Activated gamma-delta T cell (primary cell): ENCODE data around the gene EIF1AX.
"Not testable (repeated sequence)": the region's sequence is repeated elsewhere in the genome, so short reads cannot be mapped to it uniquely, and the experiment has no call there.

Experiments used
- DNase-seq: peaks from one replicate; lab custom pipeline; 2025; lab: John Stamatoyannopoulos, UW
- total RNA-seq, 2 donors: gene quantifications; one replicate each; lab custom pipeline; 2026; lab: John Stamatoyannopoulos, UW

Gene EIF1AX, protein sequence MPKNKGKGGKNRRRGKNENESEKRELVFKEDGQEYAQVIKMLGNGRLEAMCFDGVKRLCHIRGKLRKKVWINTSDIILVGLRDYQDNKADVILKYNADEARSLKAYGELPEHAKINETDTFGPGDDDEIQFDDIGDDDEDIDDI
- total RNA-seq: 46.4 to 80.4 reads per million in 2 donors

DNA sequence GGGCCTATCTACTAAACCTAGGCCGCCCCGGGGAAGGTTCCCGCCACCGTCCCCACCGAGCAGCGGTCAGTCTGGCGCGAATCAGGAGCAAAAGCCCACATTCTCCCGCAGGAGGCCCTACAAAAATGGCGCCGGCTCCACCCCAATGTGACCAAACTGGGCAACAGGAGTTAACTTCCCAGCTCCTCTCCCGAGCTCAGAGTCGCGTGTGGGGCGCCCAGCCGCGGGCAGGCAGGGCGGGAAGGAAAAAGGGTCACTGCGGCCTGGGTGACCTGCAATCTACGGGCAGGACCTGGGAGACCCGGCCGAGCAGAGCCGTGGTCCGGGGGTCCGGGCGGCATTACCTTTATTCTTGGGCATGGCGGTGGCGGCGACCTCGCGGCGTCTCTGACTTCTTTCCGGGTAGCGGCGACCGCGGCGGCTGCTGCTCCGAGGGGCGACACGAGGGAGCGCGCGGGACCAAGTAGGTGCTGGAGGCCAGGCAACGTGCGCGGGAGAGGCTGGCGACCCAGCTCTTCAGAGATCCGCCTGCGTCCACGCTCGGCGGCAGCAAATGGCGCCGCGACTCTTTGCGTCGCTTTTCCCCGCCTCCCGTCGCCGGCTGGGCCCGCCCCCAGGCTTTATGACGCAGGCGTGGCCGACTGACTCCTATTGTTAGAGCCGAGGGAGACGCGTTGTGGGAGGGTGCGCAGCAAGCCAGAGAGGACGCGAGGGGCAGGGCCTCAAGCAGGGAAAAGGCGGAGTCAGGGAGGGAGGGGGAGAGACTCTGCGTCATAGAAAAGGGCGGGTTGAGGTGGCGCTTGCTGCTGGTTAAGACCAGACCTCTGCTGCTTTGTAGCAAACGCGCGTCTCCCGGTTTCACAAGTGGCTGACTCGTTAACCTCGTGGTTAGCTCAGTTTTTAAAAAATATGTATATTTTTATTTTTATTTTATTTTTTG, at the start of gene EIF1AX:
EIF1AX (minus strand) TSS at position 558 of the 940 bp plus-strand sequence; CDS start at position 360, 198 bp downstream.
- DNase-seq: peak; percentile 93

DNA sequence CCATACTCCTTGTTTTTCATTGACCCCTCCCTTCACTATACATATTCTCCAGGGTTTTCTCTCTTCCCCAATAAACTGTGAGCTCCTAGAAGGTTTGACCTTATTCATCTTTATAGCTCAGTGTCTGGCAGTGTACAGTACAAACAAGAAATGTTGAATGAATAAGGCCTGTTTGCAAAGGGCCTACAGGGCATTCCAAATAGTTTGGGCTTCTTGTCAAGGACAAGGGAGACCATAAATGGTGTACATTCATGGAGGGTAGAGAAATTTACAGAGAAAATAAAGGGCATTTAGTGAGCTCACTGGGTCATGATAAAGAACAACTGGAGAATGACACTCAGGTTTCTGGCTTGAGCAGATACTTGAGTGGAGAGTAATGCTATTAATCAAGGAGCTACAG, 47.5 kb upstream of the EIF1AX start:
- DNase-seq: no peak

DNA sequence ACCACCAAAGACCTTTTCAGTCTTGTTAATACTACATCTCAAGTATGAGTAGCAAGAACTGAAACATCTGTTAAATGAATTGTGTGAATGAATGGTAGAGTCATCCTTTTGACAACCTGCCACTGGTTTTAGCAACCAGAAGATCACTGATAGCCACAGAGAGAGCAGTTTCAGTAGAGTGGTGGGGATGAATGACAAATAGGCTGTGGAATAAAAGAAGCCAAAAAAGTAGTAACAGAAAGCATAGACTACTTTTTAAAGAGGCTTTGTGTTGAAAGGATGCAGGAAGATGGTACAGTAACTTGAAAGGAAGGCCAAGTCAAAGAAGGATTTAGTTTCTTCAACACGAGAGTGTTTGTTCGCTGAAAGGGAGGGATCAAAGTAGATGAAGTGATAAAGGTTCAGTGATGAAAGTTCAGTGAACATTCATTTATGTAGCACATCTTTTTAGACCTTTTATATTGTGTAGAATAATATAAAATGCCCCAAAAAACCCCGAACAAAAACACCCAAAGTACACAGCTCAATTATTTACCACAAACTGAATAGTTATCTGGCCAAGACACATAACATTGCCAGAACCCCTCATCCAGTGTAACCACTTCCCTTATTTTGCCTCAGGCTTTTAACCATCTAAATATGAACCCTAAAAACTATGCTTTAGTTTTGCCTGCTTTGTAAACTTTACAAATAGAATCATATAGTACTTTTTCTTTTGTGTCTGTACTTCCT, 40.1 kb upstream of the EIF1AX start:
- DNase-seq: no peak

DNA sequence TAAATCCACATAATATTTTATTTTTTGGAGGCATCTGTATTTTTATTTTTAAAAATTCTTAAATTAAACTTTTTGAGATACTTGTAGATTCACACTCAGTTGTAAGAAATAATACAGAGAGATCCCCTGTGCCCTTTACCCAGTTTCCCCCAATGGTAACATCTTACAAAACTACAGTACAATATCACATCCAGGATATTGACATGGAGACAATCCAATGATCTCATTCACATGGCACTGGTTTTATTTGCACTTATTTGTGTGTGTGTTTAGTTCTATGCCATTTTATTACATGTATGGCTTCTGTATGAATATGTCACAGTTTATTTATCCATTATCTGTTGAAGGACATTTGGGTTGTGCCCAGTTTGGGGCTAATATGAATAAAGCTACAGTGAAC, 35.5 kb upstream of the EIF1AX start:
- no peak for DNase-seq

DNA sequence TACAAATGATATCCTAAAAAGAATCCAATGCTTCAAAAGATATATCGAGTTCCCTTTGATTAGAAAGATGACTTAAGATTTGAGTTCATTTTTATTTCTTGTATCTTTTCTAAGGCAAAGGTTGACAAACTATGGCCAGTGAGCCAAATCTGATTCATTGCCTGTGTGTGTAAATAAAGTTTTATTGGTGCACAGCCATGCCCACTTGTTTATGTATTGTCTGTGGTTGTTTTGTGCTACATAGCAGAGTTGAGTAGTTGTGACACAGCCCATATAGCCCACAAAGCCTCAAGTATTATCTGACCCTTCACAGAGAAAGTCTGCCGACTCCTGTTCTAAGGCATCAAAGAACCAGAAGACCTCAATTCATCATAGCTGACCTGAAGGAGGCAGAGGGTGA, 32.2 kb upstream of the EIF1AX start:
- no peak for DNase-seq

DNA sequence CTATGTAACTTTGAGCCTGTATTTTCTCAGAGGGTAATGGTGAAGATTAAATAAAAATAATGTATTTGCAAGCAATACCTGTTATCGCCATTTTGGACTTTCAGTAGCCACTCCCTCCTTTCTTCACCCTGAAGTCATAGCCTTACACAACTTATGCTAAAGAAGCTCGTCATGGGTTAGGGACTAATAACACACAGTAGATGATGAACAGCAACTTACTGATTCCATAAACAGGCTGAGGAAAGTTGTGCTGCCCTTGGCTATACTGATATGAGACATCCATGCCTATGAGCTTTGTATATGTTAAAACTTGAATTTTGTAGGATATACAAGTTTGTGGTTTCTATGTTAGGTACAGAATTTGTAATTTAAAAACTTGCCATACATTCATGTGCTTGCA, 31.7 kb upstream of the EIF1AX start:
- DNase-seq: no peak

DNA sequence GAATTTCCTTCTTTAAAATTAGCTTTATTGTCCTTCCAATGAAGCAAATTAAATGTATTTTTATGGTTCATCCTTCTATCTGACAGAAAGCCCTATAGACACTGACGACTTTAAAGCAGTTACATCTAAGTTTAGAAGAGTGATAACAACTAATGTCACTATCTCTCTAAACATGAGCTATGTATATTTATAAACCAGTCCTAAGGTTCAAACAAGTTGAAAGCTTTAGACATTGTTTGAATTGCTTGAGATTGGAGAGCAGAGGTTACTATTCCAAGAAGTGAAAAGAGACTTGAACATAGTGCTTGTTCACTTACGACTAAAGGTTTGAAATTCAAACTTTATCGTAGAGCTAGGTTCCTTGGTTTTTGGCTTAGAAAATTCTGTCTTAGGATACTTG, 30.2 kb upstream of the EIF1AX start:
- no peak for DNase-seq

DNA sequence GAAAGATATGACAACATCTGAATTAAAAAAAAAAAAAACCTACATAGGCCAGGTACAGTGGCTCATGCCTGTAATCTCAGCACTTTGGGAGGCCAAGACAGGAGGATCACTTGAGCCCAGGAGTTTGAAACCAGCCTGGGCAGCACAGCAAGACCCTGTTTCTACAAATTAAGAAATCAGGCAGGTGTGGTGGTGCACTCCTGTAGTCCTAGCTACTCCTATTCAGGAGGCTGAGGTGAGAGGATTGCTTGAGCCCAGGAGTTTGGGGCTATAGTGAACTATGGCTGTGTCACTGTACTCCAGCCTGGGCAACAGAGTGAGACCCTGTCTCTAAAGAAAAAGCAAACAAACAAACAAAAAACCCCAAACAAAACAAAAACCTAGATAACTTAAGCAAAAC, 20.9 kb upstream of the EIF1AX start:
- not testable (repeated sequence) for DNase-seq

DNA sequence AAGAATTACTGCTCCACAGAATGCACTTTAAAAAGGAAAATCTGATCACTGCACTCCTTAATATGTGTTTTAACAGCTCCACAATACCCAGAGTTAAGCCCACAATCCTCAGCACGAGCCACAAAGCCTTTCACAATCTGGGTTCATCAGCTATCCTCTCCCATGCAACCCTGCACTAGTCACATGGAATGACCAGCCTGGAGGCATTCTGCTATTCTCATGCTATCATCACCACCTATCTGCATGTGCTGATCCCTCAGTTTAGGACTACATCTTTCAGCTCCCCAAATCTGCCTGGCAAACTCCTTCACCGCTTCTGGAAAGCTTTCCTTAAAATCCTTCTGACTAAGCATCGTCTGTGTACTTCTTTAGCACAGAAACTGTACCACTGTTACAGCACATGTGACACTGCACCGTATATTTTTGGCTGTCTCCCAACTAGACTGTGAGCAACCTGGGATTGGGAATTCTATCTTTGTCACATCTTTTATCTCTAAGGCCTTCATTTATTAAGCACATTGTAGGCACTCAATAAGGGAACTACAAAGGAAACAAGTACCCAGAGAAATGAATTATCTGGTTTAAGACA, 18.3 kb upstream of the EIF1AX start:
- DNase-seq: no peak

DNA sequence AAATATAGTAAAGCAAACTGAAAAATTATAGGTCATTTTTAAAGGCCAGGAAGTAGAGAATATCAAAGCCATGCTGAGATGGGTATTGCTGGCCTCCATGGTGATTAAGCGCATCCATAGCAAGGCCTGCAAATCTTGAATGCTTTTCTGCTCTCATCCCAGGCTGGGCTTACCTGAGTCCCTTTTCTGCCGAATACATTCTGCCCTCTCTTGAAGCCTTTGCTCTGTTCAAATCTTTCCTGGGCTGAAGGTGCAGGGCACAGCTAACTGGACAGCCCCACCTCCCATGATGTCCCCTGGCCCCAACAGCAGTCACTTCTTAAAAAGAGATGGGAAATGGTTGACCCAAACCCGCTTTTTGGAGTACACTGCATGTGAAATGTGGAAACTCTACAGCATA, 10.1 kb upstream of the EIF1AX start:
- DNase-seq: no peak

DNA sequence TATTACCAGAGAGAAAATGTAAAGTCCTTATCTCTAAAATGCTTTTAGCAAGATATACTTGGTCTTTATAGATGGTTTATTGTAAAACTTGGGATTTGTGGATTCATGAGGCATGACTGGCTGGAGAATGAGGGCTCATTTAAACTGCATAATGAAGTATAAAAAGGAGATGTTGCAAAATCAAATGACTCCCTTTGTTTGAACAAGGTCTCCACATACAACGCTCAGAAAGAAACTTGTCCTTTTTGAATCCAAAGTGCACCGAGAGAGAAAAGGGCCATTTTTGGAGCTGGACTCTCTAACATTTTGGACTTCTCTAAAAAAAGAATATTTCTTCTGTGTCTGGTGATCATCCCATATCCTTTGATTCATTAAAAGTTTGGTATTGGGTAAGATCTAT, 7.7 kb upstream of the EIF1AX start:
- no peak for DNase-seq

DNA sequence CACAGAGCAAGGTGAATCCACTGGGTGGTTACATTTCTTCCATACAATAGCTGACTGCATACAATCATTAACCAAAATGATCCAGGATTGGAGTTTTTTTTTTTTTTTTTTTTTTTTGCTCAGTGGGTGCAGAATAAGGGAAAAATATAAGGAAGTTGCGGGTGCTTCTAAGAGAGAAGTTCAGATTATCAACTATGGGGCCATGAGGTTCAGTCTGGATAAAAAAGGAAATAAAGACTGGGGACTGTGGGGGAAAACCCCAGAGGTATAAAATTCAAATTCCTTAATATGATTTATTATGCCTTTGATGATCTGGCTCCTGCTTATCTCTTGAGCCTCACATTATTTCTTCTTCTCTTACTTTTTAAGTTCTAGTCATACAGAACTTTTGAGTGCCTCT, 5.9 kb upstream of the EIF1AX start:
- DNase-seq: no peak

DNA sequence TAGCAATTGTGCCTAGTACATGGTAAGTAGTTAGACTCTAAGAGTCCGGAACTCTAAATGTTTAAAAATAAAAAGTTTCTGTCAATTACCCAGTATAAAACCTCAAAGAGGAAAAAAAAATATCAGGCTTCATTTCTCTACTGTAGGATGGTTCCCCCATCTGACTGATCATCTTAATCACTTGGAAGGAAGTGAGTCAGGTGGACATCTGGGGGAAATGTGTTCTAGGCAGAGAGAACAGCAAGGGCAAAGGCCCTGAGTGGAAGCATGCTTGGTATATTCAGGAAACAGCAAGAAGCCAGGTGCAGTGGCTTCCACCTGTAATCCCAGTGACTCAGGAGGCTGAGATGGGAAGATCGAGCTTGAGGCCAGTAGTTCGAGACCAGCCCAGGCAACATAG, 2.9 kb upstream of the EIF1AX start:
- no peak for DNase-seq

DNA sequence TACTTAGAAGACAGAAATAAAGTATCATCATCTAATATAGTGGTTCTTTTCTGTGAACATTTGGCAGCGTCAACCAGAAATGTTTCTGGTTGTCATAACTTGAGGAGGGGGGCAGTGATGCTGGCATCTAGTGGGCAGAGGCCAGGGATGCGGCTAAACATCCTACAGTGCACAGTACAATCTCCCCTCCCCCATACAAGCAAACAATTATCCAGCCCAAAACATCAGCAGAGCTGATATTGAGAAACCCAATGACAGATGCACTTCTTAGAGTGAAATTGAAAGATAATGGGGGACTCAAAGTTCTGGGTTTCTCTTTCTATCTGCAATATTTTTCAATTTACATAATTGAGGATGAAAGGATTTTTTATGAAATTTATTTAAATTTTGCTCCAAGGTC, 1.9 kb upstream of the EIF1AX start:
- DNase-seq: no peak

DNA sequence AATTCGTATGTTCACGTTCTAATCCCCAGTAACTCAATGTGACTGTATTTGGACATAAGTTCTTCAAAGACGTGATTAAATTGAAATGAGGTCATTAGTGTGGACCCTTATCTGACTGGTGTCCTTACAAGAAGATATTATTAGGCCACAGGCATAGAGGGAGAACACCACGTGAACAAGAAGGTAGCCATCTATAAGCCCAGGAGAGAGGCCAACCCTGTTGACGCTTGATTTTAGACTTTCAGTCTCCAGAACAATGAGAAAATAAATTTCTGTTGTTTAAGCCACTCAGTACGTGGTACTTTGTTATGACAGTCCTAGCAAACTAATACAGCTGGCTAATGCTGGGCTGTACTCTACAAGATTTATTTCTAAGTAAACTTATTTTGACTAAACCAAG, 1.5 kb upstream of the EIF1AX start:
- no peak for DNase-seq

DNA sequence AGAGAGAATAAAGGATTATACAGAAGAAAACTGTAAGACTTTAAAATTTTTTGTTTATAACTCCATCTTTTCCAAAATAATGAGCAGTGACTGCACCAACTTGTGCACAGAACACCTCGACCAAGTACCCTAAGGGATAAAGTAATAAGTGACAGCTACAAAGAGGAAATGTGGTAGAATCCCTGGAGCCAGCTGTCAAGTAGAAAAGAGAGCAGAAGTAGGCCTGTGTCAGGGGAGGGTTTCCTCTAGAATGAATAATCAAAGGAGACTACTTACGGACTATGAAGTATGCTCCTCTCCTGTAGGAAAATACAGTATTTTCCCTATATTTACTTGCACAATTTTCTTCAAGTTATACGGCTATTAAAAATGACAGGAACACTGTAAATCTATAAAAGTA, 1.2 kb downstream of the EIF1AX start:
- no peak for DNase-seq

DNA sequence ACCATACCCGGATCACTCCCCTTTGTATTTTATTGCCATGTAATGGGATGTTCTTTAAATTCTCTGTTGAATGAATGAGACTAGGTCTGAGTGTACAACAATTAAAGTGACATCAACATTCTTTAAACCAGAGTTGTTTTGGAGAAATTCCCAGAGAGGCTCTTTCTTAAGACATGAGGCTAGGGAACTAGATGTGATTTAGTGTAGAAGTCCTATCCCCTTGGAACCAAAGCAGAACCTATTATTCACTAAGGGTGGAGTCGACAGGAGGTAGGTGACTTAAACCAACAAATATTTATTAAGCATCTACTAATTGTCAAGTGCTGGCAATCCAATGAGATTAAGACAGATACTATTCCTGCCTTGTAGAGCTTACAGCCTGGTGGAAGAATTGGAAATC, 1.7 kb downstream of the EIF1AX start:
- no peak for DNase-seq

DNA sequence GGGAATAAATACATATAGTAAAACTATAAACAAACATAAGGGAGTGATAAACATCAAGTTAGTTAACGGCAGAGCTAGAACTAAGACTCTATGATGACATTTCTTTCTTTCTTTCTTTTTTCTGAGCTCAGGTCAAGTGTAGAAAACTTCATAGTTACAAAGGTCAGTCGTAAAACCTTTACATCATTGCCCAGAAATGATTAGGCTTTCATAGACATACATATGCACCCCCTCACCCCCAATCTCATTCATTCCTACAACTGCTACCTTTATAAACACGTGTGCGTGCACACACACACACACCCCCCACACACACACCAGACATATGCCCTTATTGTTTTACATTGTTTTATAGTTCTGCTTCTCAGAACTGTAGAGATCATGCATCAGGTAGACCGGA, 5.7 kb downstream of the EIF1AX start:
- DNase-seq: no peak

DNA sequence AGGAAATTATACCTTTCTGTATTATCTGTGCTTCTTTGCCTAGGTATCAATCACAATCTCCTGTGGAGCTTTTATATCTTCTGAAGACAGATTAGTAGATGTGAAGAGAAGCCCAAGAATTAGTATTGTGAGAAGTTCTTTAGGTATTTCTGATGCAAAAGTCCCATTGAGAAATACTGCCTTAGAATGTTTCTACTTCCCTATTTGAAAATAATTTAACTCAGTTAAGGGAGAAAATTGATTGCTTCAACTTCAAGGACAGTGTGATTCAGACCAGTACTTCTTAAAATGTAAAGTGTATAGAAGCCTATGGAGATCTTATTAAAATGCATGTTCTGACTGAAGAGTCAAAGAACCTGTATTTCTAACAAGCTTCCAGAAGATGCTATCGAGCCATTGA, 9.0 kb downstream of the EIF1AX start:
- DNase-seq: no peak

DNA sequence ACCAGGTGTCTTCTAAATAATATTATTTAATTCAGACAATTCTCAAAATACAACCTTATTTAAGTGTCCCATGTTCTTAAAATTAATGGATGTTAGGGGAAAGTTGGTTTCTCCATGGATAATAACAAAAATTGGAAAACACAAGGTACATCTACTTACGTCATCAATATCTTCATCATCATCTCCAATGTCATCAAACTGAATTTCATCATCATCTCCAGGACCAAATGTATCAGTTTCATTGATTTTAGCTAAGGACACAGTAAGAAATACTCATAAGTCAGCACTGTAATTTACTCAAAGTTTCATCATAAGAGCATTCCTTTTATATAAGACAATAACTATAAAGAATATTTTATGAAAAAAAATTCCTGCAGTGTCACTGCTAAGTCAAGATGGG, 11.3 kb downstream of the EIF1AX start:
- DNase-seq: no peak

DNA sequence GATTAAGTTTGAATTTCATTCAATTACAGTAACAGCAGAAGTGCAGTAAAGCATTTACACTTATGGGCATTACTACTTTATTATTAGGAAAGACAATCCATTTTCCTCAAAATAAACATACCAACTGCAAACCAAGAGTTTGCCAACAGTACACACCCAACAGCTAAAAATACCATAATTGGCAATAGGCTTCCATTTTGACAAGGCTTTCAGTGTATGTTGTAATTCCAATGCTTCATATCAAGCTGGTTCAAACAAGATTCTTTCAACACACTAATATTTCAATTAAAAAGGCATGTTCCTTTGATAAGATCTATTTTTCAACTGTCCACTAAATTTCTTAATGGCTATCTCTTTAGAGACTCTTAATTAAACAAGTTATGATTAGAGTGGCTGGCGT, 12.1 kb downstream of the EIF1AX start:
- DNase-seq: no peak

DNA sequence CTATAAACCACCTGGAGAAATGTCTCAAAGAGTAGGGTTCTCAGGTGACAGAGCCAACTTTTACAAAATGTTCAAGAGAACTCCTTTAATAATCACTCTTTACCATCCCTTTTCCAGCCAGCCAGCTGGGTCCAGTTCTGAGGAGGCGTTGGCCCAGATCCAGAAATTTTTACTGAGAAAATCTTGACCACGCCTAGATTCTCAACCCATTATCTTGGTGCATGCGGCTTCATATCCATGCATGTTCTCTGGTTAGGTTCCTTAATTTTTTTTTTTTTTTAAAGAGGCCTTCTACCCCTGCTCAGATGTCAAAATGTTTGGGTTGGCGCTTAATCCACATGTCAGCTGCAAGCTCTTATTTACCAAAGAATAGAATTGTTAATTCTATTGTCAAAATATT, 13.0 kb downstream of the EIF1AX start:
- DNase-seq: no peak
